HepG2 (cell line): ENCODE measurements around the gene SFTPB. TPM values are rescaled to one million over a fixed set of nuclear protein-coding genes. Genes with fewer than 3 reads are reported as not detected.

Source experiments
- ATAC-seq: fragments of 200-7000 bp; cut with Tn5 transposase; 3 replicates; pipeline ENCODE4 v1.9.1; 2020; ENCODE audit warnings: mild to moderate bottlenecking, moderate library complexity
- BruUV-seq: library from RNA; stranded (reverse); fragments of 400-500 nt; replicated peaks from 2 replicates; lab custom pipeline; 2021; lab: Mats Ljungman, UMichigan
- CTCF ChIA-PET: fragments of 300-600 bp; formaldehyde crosslinking; extraction: SDS; loops from one replicate; lab custom pipeline; 2021; ENCODE audit warnings: low total read pairs, inconsistent platforms, low intra/inter-chr PET ratio; lab: Yijun Ruan, JAX
- POLR2A ChIA-PET: fragments of 350-600 bp; sonication (Branson Sonifier 250); formaldehyde crosslinking; loops from one replicate; lab custom pipeline; 2020; ENCODE audit warnings: antibody characterized with exemption, inconsistent platforms; lab: Yijun Ruan, JAX
- DNase-seq: peaks from one replicate; pipeline ENCODE4 v3.0.0-alpha.2; 2015; ENCODE audit warnings: low spot score
- FAIRE-seq: peaks from 3 replicates; lab custom pipeline; 2011; peaks lifted over from hg19 to GRCh38; lab: Jason Lieb, UNC
- H2AFZ ChIP-seq: one replicate; pipeline ENCODE4 v1.6.1; 2011; ENCODE audit warnings: low read length, inconsistent platforms
- H3K27ac ChIP-seq: fragments of 300-600 bp; 3 replicates; pipeline ENCODE4 v1.8.0; 2011; ENCODE audit warnings: mixed run types, mild to moderate bottlenecking, mixed read lengths, low read length, inconsistent platforms; ENCODE audit not compliant: insufficient read depth; ENCODE audit errors: extremely low read length
- H3K27me3 ChIP-seq, 2 experiments: fragments of 200-600 bp in 1 of 2; 2 replicates in 1 of 2; 3 replicates in 1 of 2; pipeline versions ENCODE4 v1.6.0 to v1.8.0; 2011; ENCODE audit warnings: low read length in 2 of 2, mild to moderate bottlenecking in 2 of 2, moderate library complexity in 2 of 2, inconsistent platforms in 1 of 2; ENCODE audit not compliant: insufficient read depth in 2 of 2, control insufficient read depth in 1 of 2
- H3K36me3 ChIP-seq, 2 experiments: fragments of 200-600 bp in 1 of 2; replicated peaks in 1 of 2; 2 replicates in 1 of 2; 3 replicates in 1 of 2; pipeline versions ENCODE4 v1.5.1 to v1.8.0; 2011; ENCODE audit warnings: low read length in 2 of 2, inconsistent platforms in 1 of 2; ENCODE audit not compliant: insufficient read depth in 2 of 2, control insufficient read depth in 1 of 2
- H3K4me1 ChIP-seq: 2 replicates; pipeline ENCODE4 v1.5.1; 2012; ENCODE audit warnings: low read length, inconsistent platforms; ENCODE audit not compliant: insufficient read depth
- H3K4me2 ChIP-seq: 2 replicates; pipeline ENCODE4 v1.6.0; 2011; ENCODE audit warnings: low read depth, low read length, inconsistent platforms
- H3K4me3 ChIP-seq, 3 experiments: fragments of 200-600 bp in 1 of 3; sonication (generic), shearing (Covaris generic) in 1 of 3; replicated peaks in 1 of 3; 2 replicates each; pipeline ENCODE4 v1.5.1; 2011 to 2016; ENCODE audit warnings: low read length in 3 of 3, inconsistent platforms in 2 of 3, low read depth in 2 of 3, mild to moderate bottlenecking in 2 of 3, control low read depth in 1 of 3, mixed read lengths in 1 of 3; ENCODE audit not compliant: insufficient read depth in 1 of 3
- H3K79me2 ChIP-seq: one replicate; pipeline ENCODE4 v1.6.1; 2011; ENCODE audit warnings: low read length, inconsistent platforms; ENCODE audit not compliant: insufficient read depth
- H3K9ac ChIP-seq: 2 replicates; pipeline ENCODE4 v1.6.0; 2011; ENCODE audit warnings: mild to moderate bottlenecking, low read depth, low read length, inconsistent platforms; ENCODE audit not compliant: insufficient read depth
- H3K9me3 ChIP-seq: 2 replicates; pipeline ENCODE4 v1.5.1; 2012; ENCODE audit warnings: mild to moderate bottlenecking, low read length
- H4K20me1 ChIP-seq: 2 replicates; pipeline ENCODE4 v1.6.0; 2011; ENCODE audit warnings: inconsistent platforms, mild to moderate bottlenecking, low read length, moderate library complexity; ENCODE audit not compliant: insufficient read depth
- GATA4 ChIP-seq: sonication (generic); IDR thresholded peaks from 2 replicates; pipeline ENCODE4 v1.6.1; 2016; ENCODE audit warnings: antibody characterized with exemption, low read depth, borderline replicate concordance
- MAZ ChIP-seq, 2 experiments: sonication (generic) in 1 of 2; formaldehyde crosslinking in 1 of 2; IDR thresholded peaks; 2 replicates each; pipeline versions ENCODE4 v1.5.0 to v1.6.1; 2012 to 2020; ENCODE audit warnings: low read depth in 2 of 2, mild to moderate bottlenecking in 2 of 2, borderline replicate concordance in 1 of 2, improper control_type of control experiment in 1 of 2, low read length in 1 of 2, missing genetic modification reagents in 1 of 2, moderate library complexity in 1 of 2
- NFKB2 ChIP-seq: sonication (generic); formaldehyde crosslinking; IDR thresholded peaks from 2 replicates; pipeline ENCODE4 v1.4.0; 2020; ENCODE audit warnings: missing genetic modification reagents, borderline replicate concordance
- ZBTB20 ChIP-seq: sonication (generic); formaldehyde crosslinking; IDR thresholded peaks from 2 replicates; pipeline ENCODE4 v1.8.1; 2023; ENCODE audit warnings: missing genetic modification reagents, low read depth, mild to moderate bottlenecking, borderline replicate concordance
- ZMYM2 ChIP-seq: sonication (generic); formaldehyde crosslinking; IDR thresholded peaks from 2 replicates; pipeline ENCODE4 v1.8.0; 2022; ENCODE audit warnings: mild to moderate bottlenecking, missing genetic modification reagents
- ZNF543 ChIP-seq: sonication (generic); formaldehyde crosslinking; IDR thresholded peaks from 2 replicates; pipeline ENCODE4 v1.4.0; 2020; ENCODE audit warnings: mild to moderate bottlenecking, missing genetic modification reagents
- ZNF547 ChIP-seq: sonication (generic); formaldehyde crosslinking; IDR thresholded peaks from 2 replicates; pipeline ENCODE4 v1.5.1; 2020; ENCODE audit warnings: mild to moderate bottlenecking, missing genetic modification reagents
- ZNF562 ChIP-seq: sonication (generic); formaldehyde crosslinking; IDR thresholded peaks from 2 replicates; pipeline ENCODE4 v1.8.0; 2022; ENCODE audit warnings: missing genetic modification reagents, borderline replicate concordance
- ZNF883 ChIP-seq: sonication (generic); formaldehyde crosslinking; IDR thresholded peaks from 2 replicates; pipeline ENCODE4 v1.5.1; 2020; ENCODE audit warnings: mild to moderate bottlenecking, missing genetic modification reagents; ENCODE audit errors: not compliant biosample characterization
- ZSCAN12 ChIP-seq: sonication (generic); formaldehyde crosslinking; IDR thresholded peaks from 2 replicates; pipeline ENCODE4 v1.9.0; 2021; ENCODE audit warnings: mild to moderate bottlenecking, missing genetic modification reagents
- WGBS: methylation state at CpG from one replicate; pipeline ENCODE4 v1.1.6; 2017; ENCODE audit warnings: low lambda C conversion rate; 5-methylcytosine and 5-hydroxymethylcytosine counted together
- in situ Hi-C: cut with HindIII; loops from 2 replicates; pipeline ENCODE4 v1.10.0; 2017; ENCODE audit warnings: low pct_unique_long_range_greater_than_20kb; ENCODE audit not compliant: extremely low pct_ligation_motif_present
- intact Hi-C: fragments of 100-400 bp; cut with micrococcal nuclease; formaldehyde crosslinking; loops from one replicate; pipeline ENCODE4 v1.10.0; 2022; ENCODE audit not compliant: unreplicated experiment
- polyA plus RNA-seq, 8 experiments: library from polyadenylated mRNA; depleted of rRNA in 3 of 8; stranded (reverse) in 7 of 8; unstranded in 1 of 8; fragments of >200 nt; fragmentation: Illumina TruSeq in 4 of 8; extraction: Trizol in 4 of 8; gene quantifications; 2 replicates each; pipeline versions ENCODE4 v1.2.1 to v1.2.3, GENCODE V29; 2011 to 2016; ENCODE audit warnings: low read depth in 4 of 8, missing spikeins in 1 of 8, mixed read lengths in 1 of 8; ENCODE audit not compliant: insufficient read depth in 1 of 8
- total RNA-seq, 5 experiments: library from RNA; depleted of rRNA; stranded (reverse); fragments of >200 nt; fragmentation: Illumina TruSeq; extraction: Trizol; gene quantifications; 2 replicates each; pipeline ENCODE4 v1.2.3, GENCODE V29; 2016; ENCODE audit warnings: low read depth in 1 of 5
- TF ChIP-seq, protein P1 (sequence below): sonication (generic); formaldehyde crosslinking; IDR thresholded peaks from 2 replicates; pipeline ENCODE4 v1.5.0; 2020; ENCODE audit warnings: missing genetic modification reagents

SFTPB gene
- total and polyA plus RNA-seq, 2 of the 13 experiments (the other 11 are each of a cell fraction or from before 2014, with no cell fraction given): not detected

DNA sequence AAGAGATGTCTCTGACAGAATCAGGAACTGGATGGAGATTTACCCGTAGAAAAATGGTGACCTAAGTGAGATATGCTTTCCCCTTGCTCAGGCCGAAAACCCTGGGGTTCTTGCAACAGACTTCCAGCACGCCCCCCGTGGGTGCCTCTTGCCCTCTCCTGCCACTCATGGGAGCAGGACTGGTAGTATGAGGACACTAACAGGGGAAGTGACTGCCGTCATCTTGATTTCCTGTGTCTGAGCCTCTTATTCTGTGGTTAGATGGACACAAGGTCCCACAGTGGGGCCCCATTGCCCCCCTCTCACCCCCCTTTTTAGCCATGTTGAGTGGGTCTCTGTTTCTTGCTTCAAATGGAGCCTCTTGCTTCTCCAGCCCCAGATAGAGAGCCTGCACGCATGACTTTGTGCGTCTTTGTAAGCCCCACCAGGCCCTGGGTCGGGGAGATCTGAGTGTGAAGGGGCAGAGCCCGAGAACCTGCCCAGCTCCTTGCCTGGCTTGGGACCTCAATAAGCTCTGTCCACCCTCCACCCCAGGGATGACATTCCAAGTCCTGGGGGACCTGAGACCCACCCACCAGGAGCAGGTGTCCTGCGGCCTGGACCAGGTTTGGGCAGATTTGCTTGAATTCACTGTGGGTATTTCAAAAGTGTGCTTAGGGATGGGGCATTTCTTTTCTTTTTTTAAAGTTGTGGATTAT, 38.7 kb upstream of the SFTPB start:
- H3K79me2 ChIP-seq: no peaks in the 10 kb centered on the region
- H3K27me3 ChIP-seq: peaks cover 12 to 36% of the 10 kb centered on the region in 2 experiments; a peak in 4 of 5 replicates
- H4K20me1 ChIP-seq: no peaks in the 10 kb centered on the region
- ChIA-PET CTCF (interaction anchor here (0.9 to 3.9 kb wide), 5 partner anchors 27 to 314 kb away, joined by 3 to 36 read pairs (median 3); no protein-coding TSS in a partner anchor), POLR2A (no interaction called here)
- no peak overlapping the region for H3K27ac ChIP-seq
- no peak for DNase-seq
- 51% methylated on average over 10 of the region's 10 CpGs for WGBS
- peak; percentile 12; the same call in 2 of the 3 replicates for ATAC-seq
- TF ChIP-seq ZMYM2 (CRISPR knock-in tag) (no peak), ZNF543 (no peak), MAZ (IDR thresholded peaks at IDR 0.05; ENCODE audit: borderline replicate concordance, low read depth, low read length) (no peak), MAZ (CRISPR knock-in tag; IDR thresholded peaks at IDR 0.05; ENCODE audit: low read depth) (0 out of 2 replicates have a peak, but pooled peaks have one; percentile 21), ZSCAN12 (no peak), ZNF883 (CRISPR knock-in tag) (peak; percentile 33), GATA4 (no peak), NFKB2 (CRISPR knock-in tag) (no peak), ZNF547 (peak; percentile 70; the same call in 1 of the 2 replicates), ZBTB20 (no peak), ZNF562 (CRISPR knock-in tag) (no peak)
- TF ChIP-seq, protein P1, sequence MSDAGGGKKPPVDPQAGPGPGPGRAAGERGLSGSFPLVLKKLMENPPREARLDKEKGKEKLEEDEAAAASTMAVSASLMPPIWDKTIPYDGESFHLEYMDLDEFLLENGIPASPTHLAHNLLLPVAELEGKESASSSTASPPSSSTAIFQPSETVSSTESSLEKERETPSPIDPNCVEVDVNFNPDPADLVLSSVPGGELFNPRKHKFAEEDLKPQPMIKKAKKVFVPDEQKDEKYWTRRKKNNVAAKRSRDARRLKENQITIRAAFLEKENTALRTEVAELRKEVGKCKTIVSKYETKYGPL (CRISPR knock-in tag): no peak
- H3K9ac ChIP-seq: no peak overlapping the region
- in situ Hi-C loops (no loop called here), intact Hi-C loops (loop anchor here (1.0 kb wide), 2 partner anchors 27 to 69 kb away; no protein-coding TSS in a partner anchor)
- no peaks in the 10 kb centered on the region for H3K9me3 ChIP-seq
- BruUV-seq: no TSS peak
- peak overlapping the region; percentile 12 for H2AFZ ChIP-seq
- no peak overlapping the region for H3K4me2 ChIP-seq
- no peak for FAIRE-seq
- H3K36me3 ChIP-seq: no peaks in the 10 kb centered on the region
- H3K4me1 ChIP-seq: peaks cover 11% of the 10 kb centered on the region
- H3K4me3 ChIP-seq: no peak overlapping the region
